Activated B cell treated with CpG ODN at 0.5 μM for 24 hours (primary cell): Measurements from ENCODE around the gene TMEM238L. TPM values are rescaled to one million over a fixed set of nuclear protein-coding genes. Genes with fewer than 3 reads are reported as not detected.

Experiments
- ATAC-seq: fragments of 200-7000 bp; cut with Tn5 transposase; one replicate; pipeline ENCODE4 v1.10.0; 2021; ENCODE audit warnings: low read depth, mild to moderate bottlenecking, moderate library complexity
- CTCF ChIA-PET: fragments of 350-600 bp; sonication (Branson Sonifier 250); formaldehyde crosslinking; loops from one replicate; lab custom pipeline; 2021; ENCODE audit warnings: antibody characterized with exemption; lab: Charles Lee
- POLR2A ChIA-PET: fragments of 350-600 bp; sonication (Branson Sonifier 250); formaldehyde crosslinking; loops from one replicate; lab custom pipeline; 2021; ENCODE audit warnings: antibody characterized with exemption; lab: Charles Lee
- DNase-seq: peaks from one replicate; pipeline ENCODE4 v3.0.0; 2022
- H3K27ac Mint-ChIP-seq: one replicate; pipeline ENCODE4 v1.8.0; 2020; ENCODE audit warnings: mixed read lengths
- H3K27me3 Mint-ChIP-seq: one replicate; pipeline ENCODE4 v1.8.0; 2021; ENCODE audit warnings: mixed read lengths
- H3K36me3 Mint-ChIP-seq: one replicate; pipeline ENCODE4 v1.8.0; 2021; ENCODE audit warnings: low read depth, mixed read lengths
- H3K4me1 Mint-ChIP-seq: one replicate; pipeline ENCODE4 v1.8.0; 2021; ENCODE audit warnings: mixed read lengths
- H3K4me3 Mint-ChIP-seq: one replicate; pipeline ENCODE4 v1.8.0; 2020; ENCODE audit warnings: mild to moderate bottlenecking, mixed read lengths
- H3K9me3 Mint-ChIP-seq: one replicate; pipeline ENCODE4 v1.8.0; 2020; ENCODE audit warnings: mixed read lengths
- CTCF ChIP-seq: fragments of 200-600 bp; IDR thresholded peaks from one replicate; pipeline ENCODE4 v1.8.0; 2022; ENCODE audit warnings: antibody characterized with exemption, mild to moderate bottlenecking
- intact Hi-C: fragments of 100-400 bp; cut with micrococcal nuclease; formaldehyde crosslinking; loops from one replicate; pipeline ENCODE4 v1.15.1; 2024
- total RNA-seq: library from RNA; stranded (reverse); gene quantifications from 2 replicates; pipeline ENCODE4 v1.2.3, GENCODE V29; 2022

TMEM238L gene
- total RNA-seq, 1 donor from 2014 or later = not detected

GRCh38 chr17:10842658-10843057 lies 38.8 kb upstream of the TMEM238L start:
- ATAC-seq = no peak
- H3K4me3 Mint-ChIP-seq = no peak overlapping the region
- ChIA-PET CTCF (interaction anchor here (6.9 kb wide), 1 partner anchor 197 kb away, joined by 69 read pairs; no protein-coding TSS in a partner anchor), POLR2A (no interaction called here)
- no peak for TF ChIP-seq CTCF
- H3K27me3 Mint-ChIP-seq = peaks cover 14% of the 10 kb centered on the region
- intact Hi-C loops = loop anchor here (10.0 kb wide), 1 partner anchor 88 kb away; no protein-coding TSS in a partner anchor
- H3K27ac Mint-ChIP-seq = no peak overlapping the region
- H3K4me1 Mint-ChIP-seq = peaks cover 9% of the 10 kb centered on the region
- no peaks in the 10 kb centered on the region for H3K36me3 Mint-ChIP-seq
- H3K9me3 Mint-ChIP-seq = no peaks in the 10 kb centered on the region
- DNase-seq = no peak

GRCh38 chr17:10838682-10839081 lies 34.8 kb upstream of the TMEM238L start:
- TF ChIP-seq CTCF = no peak
- ATAC-seq (no peak), DNase-seq (no peak)
- Mint-ChIP-seq H3K27me3 (peaks cover under 1% of the 10 kb centered on the region), H3K36me3 (no peaks in the 10 kb centered on the region), H3K4me3 (no peak overlapping the region), H3K27ac (no peak overlapping the region), H3K4me1 (no peaks in the 10 kb centered on the region), H3K9me3 (no peaks in the 10 kb centered on the region)
- intact Hi-C loops = no loop called here
- POLR2A ChIA-PET = no interaction called here
- CTCF ChIA-PET = interaction anchor here (1.5 kb wide), 1 partner anchor 191 kb away, joined by 6 read pairs; no protein-coding TSS in a partner anchor

GRCh38 chr17:10837921-10838320 lies 34.0 kb upstream of the TMEM238L start, which contains the start of gene PIRT:
Gene PIRT, minus strand, starts transcription at chr17:10838087. Its CDS starts 12,442 bp downstream, at chr17:10825645.
- ChIA-PET POLR2A (no interaction called here), CTCF (interaction anchor here (1.5 kb wide), 1 partner anchor 191 kb away, joined by 6 read pairs; no protein-coding TSS in a partner anchor)
- Mint-ChIP-seq H3K4me3 (no peak within 1 kb of the TSS), H3K27me3 (no peaks in the 10 kb centered on the region), H3K9me3 (no peaks in the 10 kb centered on the region), H3K27ac (no peak within 1 kb of the TSS), H3K36me3 (no peaks in the 10 kb centered on the region), H3K4me1 (no peaks in the 10 kb centered on the region)
- TF ChIP-seq CTCF = no peak
- ATAC-seq = no peak
- intact Hi-C loops = no loop called here
- DNase-seq = no peak

- intact Hi-C loops = no loop called here
- H3K4me1 Mint-ChIP-seq = no peaks in the 10 kb centered on the region
- ChIA-PET CTCF (interaction anchor here (0.6 kb wide), 2 partner anchors 150 to 177 kb away, joined by 3 to 4 read pairs; no protein-coding TSS in a partner anchor), POLR2A (no interaction called here)
- H3K36me3 Mint-ChIP-seq = no peaks in the 10 kb centered on the region
- no peak for ATAC-seq
- H3K27me3 Mint-ChIP-seq = no peaks in the 10 kb centered on the region
- no peak overlapping the region for H3K27ac Mint-ChIP-seq
- no peak overlapping the region for H3K4me3 Mint-ChIP-seq
- H3K9me3 Mint-ChIP-seq = no peaks in the 10 kb centered on the region
- DNase-seq = no peak
- no peak for TF ChIP-seq CTCF
These were observed 33.2 kb upstream of the TMEM238L start for GRCh38 chr17:10836966-10837590.

GRCh38 chr17:10836145-10836544 lies 32.2 kb upstream of the TMEM238L start:
- Mint-ChIP-seq H3K27me3 (peaks cover 4% of the 10 kb centered on the region), H3K36me3 (no peaks in the 10 kb centered on the region), H3K9me3 (no peaks in the 10 kb centered on the region), H3K4me1 (no peaks in the 10 kb centered on the region), H3K4me3 (no peak overlapping the region), H3K27ac (no peak overlapping the region)
- DNase-seq (no peak), ATAC-seq (no peak)
- ChIA-PET CTCF (interaction anchor here (1.1 kb wide), 1 partner anchor 9 kb away, joined by 5 read pairs; no protein-coding TSS in a partner anchor), POLR2A (no interaction called here)
- no peak for TF ChIP-seq CTCF
- intact Hi-C loops = no loop called here
